ENCODE data around the gene BTRC. TPM values are rescaled to one million over a fixed set of nuclear protein-coding genes. Genes with fewer than 3 reads are reported as not detected.

Gene BTRC
- total RNA-seq, 1 donor from 2014 or later = 38.4 TPM

DNA sequence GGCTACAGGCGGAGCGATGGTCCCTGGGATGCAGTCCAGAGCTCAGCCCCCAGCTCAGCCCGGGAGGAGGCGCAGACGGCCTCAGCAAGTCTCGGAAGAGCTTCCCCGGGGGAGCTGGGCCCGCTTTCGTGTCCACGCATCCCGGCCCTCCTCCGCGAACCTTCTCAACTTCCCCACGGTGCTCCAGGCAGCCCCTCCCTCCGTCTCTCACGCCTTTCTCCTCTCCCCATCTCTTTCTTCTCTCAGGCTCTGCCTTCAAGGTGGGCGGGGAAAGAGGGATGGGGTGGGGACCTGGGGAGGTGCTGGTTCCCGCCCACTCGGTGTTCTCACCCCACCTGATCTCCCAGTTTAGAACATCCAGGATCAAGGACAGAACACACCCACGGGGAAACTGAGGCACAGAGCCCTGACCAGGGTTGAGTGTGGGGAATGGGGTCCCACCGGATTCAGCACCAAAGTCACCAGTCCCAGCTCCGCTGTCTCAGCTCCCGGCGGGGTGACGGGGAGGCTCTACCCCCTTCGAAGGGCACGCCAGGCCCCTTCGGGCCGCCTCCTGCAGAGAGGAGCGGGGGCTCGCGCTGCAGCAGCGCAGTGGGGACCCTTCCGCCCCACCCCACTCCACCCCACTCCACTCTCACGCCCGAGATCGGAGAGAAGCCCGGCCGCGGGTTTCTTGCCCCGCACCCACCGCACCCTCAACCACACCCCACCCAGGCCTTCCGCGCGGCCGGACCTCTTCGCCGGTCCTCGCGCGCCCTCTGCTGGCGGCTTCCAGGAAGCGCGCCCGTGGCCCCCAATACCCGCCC, 215.9 kb downstream of the BTRC start:
- Mint-ChIP-seq H3K27me3 (ENCODE audit: low read depth) (peaks cover 70% of the 10 kb centered on the region), H3K36me3 (no peaks in the 10 kb centered on the region), H3K4me3 (peak overlapping the region; percentile 70), H3K4me1 (peaks cover 17% of the 10 kb centered on the region), H3K9me3 (no peaks in the 10 kb centered on the region), H3K27ac (peak overlapping the region; percentile 47)
- DNase-seq (ENCODE audit: low spot score in 2 of 2, unreplicated experiment in 2 of 2) = peak; percentile 77 to 89
- TF ChIP-seq, protein P1, sequence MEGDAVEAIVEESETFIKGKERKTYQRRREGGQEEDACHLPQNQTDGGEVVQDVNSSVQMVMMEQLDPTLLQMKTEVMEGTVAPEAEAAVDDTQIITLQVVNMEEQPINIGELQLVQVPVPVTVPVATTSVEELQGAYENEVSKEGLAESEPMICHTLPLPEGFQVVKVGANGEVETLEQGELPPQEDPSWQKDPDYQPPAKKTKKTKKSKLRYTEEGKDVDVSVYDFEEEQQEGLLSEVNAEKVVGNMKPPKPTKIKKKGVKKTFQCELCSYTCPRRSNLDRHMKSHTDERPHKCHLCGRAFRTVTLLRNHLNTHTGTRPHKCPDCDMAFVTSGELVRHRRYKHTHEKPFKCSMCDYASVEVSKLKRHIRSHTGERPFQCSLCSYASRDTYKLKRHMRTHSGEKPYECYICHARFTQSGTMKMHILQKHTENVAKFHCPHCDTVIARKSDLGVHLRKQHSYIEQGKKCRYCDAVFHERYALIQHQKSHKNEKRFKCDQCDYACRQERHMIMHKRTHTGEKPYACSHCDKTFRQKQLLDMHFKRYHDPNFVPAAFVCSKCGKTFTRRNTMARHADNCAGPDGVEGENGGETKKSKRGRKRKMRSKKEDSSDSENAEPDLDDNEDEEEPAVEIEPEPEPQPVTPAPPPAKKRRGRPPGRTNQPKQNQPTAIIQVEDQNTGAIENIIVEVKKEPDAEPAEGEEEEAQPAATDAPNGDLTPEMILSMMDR (IDR thresholded peaks at IDR 0.05; ENCODE audit: unreplicated experiment) = peak; percentile 95

DNA sequence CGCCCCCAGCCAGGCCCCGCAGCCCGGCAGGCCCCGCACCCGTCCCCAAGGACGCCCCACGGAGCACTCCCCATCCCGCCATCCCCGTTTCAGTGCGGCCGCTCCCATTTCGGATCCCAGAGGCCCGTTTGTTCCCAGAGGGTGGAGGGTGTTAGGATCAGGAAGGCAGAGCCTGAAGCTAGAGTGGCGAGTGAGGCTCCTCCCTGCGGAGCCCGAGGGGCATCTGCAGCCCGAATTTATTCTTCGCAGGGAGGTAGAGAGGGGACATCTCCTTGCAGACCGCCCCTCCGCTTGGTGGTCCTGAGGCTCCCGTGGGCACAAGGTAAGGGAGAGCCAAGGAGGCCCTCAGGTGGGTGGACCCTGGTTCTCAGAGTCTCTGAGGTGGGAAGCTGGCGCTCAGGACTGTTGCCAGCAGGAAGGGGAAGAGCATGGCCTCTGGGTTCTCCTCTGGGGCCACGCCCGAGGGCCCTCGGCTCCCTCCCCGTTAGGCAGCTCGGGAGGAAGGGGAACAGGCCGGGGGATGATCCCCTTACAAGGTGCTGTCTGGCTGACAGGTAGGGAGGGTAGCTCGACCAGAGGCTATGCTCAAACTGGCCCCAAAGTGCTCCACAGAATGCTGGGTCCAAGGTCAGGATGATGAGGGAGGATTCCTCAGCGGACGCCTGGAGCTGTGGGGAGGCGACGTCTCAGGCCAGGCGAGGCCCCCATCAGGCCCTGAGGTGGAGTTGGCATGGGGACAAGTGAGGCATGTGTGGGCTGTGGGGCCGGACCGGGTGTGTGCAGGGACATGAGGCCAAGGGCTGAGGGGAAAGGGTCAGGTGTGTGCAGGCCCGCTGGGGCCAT, 216.7 kb downstream of the BTRC start:
- Mint-ChIP-seq H3K4me3 (peak overlapping the region; percentile 70), H3K4me1 (peaks cover 17% of the 10 kb centered on the region), H3K27me3 (ENCODE audit: low read depth) (peaks cover 62% of the 10 kb centered on the region), H3K9me3 (no peaks in the 10 kb centered on the region), H3K27ac (no peak overlapping the region), H3K36me3 (no peaks in the 10 kb centered on the region)
- TF ChIP-seq, protein P1 (IDR thresholded peaks at IDR 0.05; ENCODE audit: unreplicated experiment) = peak; percentile 24
- no peak for DNase-seq (ENCODE audit: low spot score in 2 of 2, unreplicated experiment in 2 of 2)

DNA sequence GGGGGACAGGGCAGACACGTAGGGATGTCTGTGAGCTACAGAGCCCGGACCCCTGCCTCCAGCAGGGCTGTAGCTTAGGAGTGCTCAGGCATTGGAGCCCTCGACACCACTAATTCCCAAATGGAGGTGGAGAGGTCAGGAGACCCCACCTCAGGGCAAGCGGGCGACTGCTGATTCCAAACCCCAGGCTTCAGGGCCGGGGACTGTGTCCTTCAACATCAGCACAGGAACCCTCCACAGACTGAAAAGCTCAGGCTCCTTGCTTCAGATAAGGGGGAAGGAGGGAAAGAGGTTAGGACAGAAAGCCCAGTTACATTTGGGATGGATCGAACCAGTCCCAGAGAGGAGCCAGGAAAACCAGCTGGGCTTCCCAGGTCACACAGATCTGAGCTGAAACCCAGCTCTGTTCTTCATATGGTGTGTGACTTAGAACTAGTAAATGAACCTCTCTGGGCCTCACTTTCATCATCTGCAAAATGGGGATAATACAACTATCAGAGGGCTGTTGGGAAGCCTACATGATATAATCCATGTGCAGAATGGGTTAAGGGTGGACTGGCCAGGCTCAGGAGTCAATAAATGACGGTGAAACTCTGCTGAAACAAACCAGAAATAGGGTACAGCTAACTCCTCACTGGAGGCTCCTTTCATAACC, 217.4 kb downstream of the BTRC start:
- TF ChIP-seq, protein P1 (IDR thresholded peaks at IDR 0.05; ENCODE audit: unreplicated experiment) = no peak
- DNase-seq (ENCODE audit: low spot score in 2 of 2, unreplicated experiment in 2 of 2) = no peak
- H3K4me1 Mint-ChIP-seq = peaks cover 14% of the 10 kb centered on the region
- no peak overlapping the region for H3K27ac Mint-ChIP-seq
- H3K36me3 Mint-ChIP-seq = no peaks in the 10 kb centered on the region
- peaks cover 55% of the 10 kb centered on the region for H3K27me3 Mint-ChIP-seq (ENCODE audit: low read depth)
- no peaks in the 10 kb centered on the region for H3K9me3 Mint-ChIP-seq
- peak overlapping the region; percentile 70 for H3K4me3 Mint-ChIP-seq

DNA sequence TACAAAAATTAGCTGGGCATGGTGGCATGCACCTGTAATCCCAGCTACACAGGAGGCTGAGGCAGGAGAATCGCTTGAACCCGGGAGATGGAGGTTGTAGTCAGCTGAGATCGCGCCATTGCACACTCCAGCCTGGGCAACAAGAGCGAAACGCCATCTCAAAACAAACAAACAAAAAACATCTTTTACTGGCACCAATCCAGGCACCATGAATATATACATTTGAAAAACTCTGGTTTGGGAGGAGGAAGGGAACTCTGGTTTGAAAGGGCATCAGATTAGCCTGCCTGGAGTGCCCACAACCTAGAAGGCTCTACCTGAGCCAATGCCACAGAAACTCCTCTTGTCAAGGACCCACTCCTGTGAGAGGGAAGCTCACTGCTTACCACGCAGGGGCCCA, 218.2 kb downstream of the BTRC start:
- H3K36me3 Mint-ChIP-seq = no peaks in the 10 kb centered on the region
- H3K9me3 Mint-ChIP-seq = no peaks in the 10 kb centered on the region
- H3K27me3 Mint-ChIP-seq (ENCODE audit: low read depth) = peaks cover 48% of the 10 kb centered on the region
- H3K4me1 Mint-ChIP-seq = peaks cover 11% of the 10 kb centered on the region
- TF ChIP-seq, protein P1 (IDR thresholded peaks at IDR 0.05; ENCODE audit: unreplicated experiment) = no peak
- H3K27ac Mint-ChIP-seq = no peak overlapping the region
- no peak overlapping the region for H3K4me3 Mint-ChIP-seq
- DNase-seq (ENCODE audit: low spot score in 2 of 2, unreplicated experiment in 2 of 2) = no peak

DNA sequence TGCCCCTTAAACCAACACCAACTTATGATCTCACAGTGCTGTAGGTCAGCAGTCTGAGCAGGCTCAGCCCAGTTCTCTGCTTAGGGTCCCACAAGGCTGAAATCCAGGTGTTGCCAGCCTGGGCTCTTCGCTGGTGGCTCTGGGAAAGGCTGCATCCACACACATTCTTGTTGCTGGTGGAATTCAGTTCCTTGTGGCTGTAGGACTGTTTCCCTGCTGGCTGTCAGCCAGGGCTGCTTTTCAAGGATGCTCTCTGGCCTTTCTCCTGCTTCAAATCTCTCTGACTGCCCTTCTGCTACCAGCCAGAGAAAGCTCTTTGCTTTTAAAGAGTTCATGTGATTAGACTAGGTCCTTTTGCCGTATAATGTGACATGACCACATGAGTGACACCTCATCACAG, 218.8 kb downstream of the BTRC start:
- TF ChIP-seq, protein P1 (IDR thresholded peaks at IDR 0.05; ENCODE audit: unreplicated experiment) = no peak
- Mint-ChIP-seq H3K27me3 (ENCODE audit: low read depth) (peaks cover 42% of the 10 kb centered on the region), H3K9me3 (no peaks in the 10 kb centered on the region), H3K27ac (no peak overlapping the region), H3K36me3 (no peaks in the 10 kb centered on the region), H3K4me1 (peaks cover 11% of the 10 kb centered on the region), H3K4me3 (no peak overlapping the region)
- no peak for DNase-seq (ENCODE audit: low spot score in 2 of 2, unreplicated experiment in 2 of 2)

All from mesothelial cell of epicardium (in vitro differentiated cells).